Measurements from ENCODE around the gene LOC101059915.

LOC101059915 gene

GRCh38 chrX:71625471-71625870 is 41.9 kb upstream of the LOC101059915 start:
- Mint-ChIP-seq H3K36me3 (ENCODE audit: unreplicated experiment) (no peaks in the 10 kb centered on the region), H3K27ac (ENCODE audit: unreplicated experiment) (no peak overlapping the region), H3K9me3 (ENCODE audit: unreplicated experiment) (no peaks in the 10 kb centered on the region), H3K4me3 (ENCODE audit: unreplicated experiment) (no peak overlapping the region), H3K27me3 (ENCODE audit: unreplicated experiment) (no peaks in the 10 kb centered on the region), H3K4me1 (ENCODE audit: unreplicated experiment) (no peaks in the 10 kb centered on the region)
- TF ChIP-seq, protein P1, sequence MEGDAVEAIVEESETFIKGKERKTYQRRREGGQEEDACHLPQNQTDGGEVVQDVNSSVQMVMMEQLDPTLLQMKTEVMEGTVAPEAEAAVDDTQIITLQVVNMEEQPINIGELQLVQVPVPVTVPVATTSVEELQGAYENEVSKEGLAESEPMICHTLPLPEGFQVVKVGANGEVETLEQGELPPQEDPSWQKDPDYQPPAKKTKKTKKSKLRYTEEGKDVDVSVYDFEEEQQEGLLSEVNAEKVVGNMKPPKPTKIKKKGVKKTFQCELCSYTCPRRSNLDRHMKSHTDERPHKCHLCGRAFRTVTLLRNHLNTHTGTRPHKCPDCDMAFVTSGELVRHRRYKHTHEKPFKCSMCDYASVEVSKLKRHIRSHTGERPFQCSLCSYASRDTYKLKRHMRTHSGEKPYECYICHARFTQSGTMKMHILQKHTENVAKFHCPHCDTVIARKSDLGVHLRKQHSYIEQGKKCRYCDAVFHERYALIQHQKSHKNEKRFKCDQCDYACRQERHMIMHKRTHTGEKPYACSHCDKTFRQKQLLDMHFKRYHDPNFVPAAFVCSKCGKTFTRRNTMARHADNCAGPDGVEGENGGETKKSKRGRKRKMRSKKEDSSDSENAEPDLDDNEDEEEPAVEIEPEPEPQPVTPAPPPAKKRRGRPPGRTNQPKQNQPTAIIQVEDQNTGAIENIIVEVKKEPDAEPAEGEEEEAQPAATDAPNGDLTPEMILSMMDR (IDR thresholded peaks at IDR 0.05) = no peak
- no peak for DNase-seq (ENCODE audit: extremely low spot score, unreplicated experiment)

GRCh38 chrX:71626576-71626975 is 40.8 kb upstream of the LOC101059915 start:
- TF ChIP-seq, protein P1 (IDR thresholded peaks at IDR 0.05) = no peak
- Mint-ChIP-seq H3K27ac (ENCODE audit: unreplicated experiment) (peak overlapping the region; percentile 68), H3K9me3 (ENCODE audit: unreplicated experiment) (no peaks in the 10 kb centered on the region), H3K4me1 (ENCODE audit: unreplicated experiment) (no peaks in the 10 kb centered on the region), H3K27me3 (ENCODE audit: unreplicated experiment) (no peaks in the 10 kb centered on the region), H3K36me3 (ENCODE audit: unreplicated experiment) (no peaks in the 10 kb centered on the region), H3K4me3 (ENCODE audit: unreplicated experiment) (no peak overlapping the region)
- DNase-seq (ENCODE audit: extremely low spot score, unreplicated experiment) = no peak

DNA sequence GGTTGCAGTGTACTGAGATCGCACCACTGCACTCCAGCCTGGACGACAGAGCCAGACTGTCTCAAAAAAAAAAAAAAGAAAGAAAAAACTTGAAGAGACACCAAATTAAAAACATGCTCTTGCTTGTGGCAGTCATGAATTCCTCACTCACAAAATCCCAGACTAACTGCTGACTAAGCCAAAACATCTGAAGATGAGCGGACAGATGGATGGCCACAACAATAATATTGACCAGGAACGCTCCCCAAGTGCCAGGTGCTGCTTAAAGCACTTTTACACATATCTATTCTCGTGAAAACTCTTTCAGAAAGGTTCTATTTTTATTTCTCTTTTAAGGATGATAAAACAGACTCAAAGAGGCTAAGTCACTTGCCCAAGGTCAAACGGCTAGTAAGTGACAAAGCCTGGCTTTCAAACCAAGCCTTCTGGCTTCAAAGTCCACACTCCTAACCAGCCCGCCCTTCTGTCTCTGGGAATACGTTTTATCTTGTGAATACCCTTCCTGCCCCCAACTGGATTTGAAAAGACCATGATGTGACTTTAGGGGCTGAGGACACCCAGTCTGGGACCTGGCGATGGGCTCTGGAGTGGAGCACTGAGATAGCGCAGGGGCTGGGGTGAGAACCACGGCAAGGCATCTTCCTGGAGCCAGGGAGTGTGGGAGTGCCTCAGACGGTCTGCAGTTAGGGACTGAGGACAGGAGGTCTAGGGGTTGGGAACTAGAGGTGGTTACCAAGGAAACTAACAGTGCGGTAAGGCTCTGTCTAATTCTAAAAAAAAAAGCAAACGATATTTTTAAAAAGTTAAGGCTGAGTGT is 39.5 kb upstream of the LOC101059915 start:
- Mint-ChIP-seq H3K36me3 (ENCODE audit: unreplicated experiment) (no peaks in the 10 kb centered on the region), H3K27ac (ENCODE audit: unreplicated experiment) (no peak overlapping the region), H3K9me3 (ENCODE audit: unreplicated experiment) (peaks cover 5% of the 10 kb centered on the region), H3K27me3 (ENCODE audit: unreplicated experiment) (no peaks in the 10 kb centered on the region), H3K4me1 (ENCODE audit: unreplicated experiment) (no peaks in the 10 kb centered on the region), H3K4me3 (ENCODE audit: unreplicated experiment) (no peak overlapping the region)
- no peak for DNase-seq (ENCODE audit: extremely low spot score, unreplicated experiment)
- TF ChIP-seq, protein P1 (IDR thresholded peaks at IDR 0.05) = no peak

- Mint-ChIP-seq H3K27ac (ENCODE audit: unreplicated experiment) (no peak overlapping the region), H3K27me3 (ENCODE audit: unreplicated experiment) (no peaks in the 10 kb centered on the region), H3K9me3 (ENCODE audit: unreplicated experiment) (peaks cover 5% of the 10 kb centered on the region), H3K36me3 (ENCODE audit: unreplicated experiment) (no peaks in the 10 kb centered on the region), H3K4me1 (ENCODE audit: unreplicated experiment) (no peaks in the 10 kb centered on the region), H3K4me3 (ENCODE audit: unreplicated experiment) (no peak overlapping the region)
- no peak for DNase-seq (ENCODE audit: extremely low spot score, unreplicated experiment)
- TF ChIP-seq, protein P1 (IDR thresholded peaks at IDR 0.05) = no peak
Measured at GRCh38 chrX:71629467-71629866, 37.9 kb upstream of the LOC101059915 start.

- TF ChIP-seq, protein P1 (IDR thresholded peaks at IDR 0.05) = no peak
- peaks cover 4% of the 10 kb centered on the region for H3K4me1 Mint-ChIP-seq (ENCODE audit: unreplicated experiment)
- H3K9me3 Mint-ChIP-seq (ENCODE audit: unreplicated experiment) = peaks cover 5% of the 10 kb centered on the region
- no peaks in the 10 kb centered on the region for H3K36me3 Mint-ChIP-seq (ENCODE audit: unreplicated experiment)
- H3K27ac Mint-ChIP-seq (ENCODE audit: unreplicated experiment) = no peak overlapping the region
- no peaks in the 10 kb centered on the region for H3K27me3 Mint-ChIP-seq (ENCODE audit: unreplicated experiment)
- no peak for DNase-seq (ENCODE audit: extremely low spot score, unreplicated experiment)
- no peak overlapping the region for H3K4me3 Mint-ChIP-seq (ENCODE audit: unreplicated experiment)
Measured at GRCh38 chrX:71632923-71633657, 34.3 kb upstream of the LOC101059915 start.

All from osteocyte (in vitro differentiated cells).